A673 (cell line): ENCODE results near the gene DCP2.

Source experiments
- EZH2 ChIP-seq: fragments of 200-600 bp; sonication (generic); IDR thresholded peaks from 2 replicates; pipeline ENCODE4 v1.6.1; 2017; ENCODE audit warnings: borderline replicate concordance, low read depth, mild to moderate bottlenecking, mixed read lengths, antibody characterized with exemption, low read length; ENCODE audit not compliant: poor library complexity, severe bottlenecking
- TF ChIP-seq, protein P1 (sequence below): fragments of 300-800, 200-600 bp; sonication (generic); conservative IDR thresholded peaks from 2 replicates; pipeline ENCODE4 v1.5.1; 2017; ENCODE audit warnings: low read depth, mild to moderate bottlenecking, antibody characterized with exemption, low read length, moderate library complexity, mixed read lengths

DNA sequence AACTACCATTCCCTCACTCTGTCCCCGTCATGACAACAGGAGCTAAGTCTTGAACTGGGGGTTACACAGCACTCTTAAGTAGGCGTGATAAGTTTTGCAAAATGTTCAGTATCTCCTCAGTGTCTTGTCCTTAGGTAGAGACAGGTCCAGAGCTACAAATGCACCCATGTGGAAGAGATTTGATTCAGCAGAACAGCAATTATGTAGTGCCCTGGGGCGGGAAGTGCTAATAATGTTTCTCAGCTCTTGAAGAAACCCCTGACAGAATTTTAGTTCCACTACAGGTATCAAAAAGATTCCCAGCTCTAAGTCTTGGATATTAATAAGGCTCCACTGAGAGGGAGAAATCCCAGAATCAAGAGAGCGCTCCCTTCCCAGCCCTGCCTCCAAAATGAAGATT lies 49.6 kb downstream of the DCP2 start:
- TF ChIP-seq, protein P1, sequence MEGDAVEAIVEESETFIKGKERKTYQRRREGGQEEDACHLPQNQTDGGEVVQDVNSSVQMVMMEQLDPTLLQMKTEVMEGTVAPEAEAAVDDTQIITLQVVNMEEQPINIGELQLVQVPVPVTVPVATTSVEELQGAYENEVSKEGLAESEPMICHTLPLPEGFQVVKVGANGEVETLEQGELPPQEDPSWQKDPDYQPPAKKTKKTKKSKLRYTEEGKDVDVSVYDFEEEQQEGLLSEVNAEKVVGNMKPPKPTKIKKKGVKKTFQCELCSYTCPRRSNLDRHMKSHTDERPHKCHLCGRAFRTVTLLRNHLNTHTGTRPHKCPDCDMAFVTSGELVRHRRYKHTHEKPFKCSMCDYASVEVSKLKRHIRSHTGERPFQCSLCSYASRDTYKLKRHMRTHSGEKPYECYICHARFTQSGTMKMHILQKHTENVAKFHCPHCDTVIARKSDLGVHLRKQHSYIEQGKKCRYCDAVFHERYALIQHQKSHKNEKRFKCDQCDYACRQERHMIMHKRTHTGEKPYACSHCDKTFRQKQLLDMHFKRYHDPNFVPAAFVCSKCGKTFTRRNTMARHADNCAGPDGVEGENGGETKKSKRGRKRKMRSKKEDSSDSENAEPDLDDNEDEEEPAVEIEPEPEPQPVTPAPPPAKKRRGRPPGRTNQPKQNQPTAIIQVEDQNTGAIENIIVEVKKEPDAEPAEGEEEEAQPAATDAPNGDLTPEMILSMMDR = no peak
- TF ChIP-seq EZH2 = no peak
